ENCODE data around the gene N4BP3.

N4BP3 gene

DNA sequence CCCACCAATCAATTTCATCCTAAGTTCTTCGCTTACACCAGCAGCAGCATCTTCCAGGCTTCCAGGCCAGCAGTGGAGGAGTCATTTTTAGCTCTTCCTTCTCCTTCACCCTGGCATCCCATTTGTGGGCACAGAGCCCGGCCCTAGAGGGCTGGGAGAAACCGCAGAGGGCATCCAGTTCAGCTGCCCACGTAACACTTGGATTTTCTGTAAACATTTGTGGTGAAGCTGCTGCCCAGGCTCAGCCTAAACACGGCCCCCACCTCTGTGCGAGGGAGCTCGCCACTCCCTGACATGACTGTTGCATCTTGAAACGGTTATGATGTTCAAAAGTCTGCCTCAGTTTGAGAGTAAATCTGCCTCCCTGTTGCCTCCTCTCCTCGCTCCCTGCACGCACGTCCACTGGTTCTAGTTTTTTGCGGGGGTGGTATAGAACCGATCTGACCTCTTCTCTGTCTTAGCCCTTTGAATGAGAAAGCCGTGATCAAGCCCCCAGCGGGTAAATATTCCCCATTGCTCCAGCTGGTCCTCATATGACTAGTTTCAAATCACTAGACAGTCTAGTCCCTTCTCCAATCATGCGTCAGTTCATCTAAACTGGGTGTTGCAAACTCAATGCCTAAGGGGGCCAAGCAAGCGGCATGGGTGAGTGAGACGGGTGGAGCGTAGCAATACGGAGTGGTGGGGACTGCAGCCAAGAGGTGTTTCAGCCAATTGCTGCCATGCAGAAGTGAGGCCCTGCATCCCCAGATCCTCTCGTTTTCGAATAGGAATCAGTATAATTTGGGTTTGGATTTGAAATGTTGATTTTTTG lies 34.9 kb upstream of the N4BP3 start:
- Histone ChIP-seq H3K27ac (no peak overlapping the region), H3K4me2 (no peak overlapping the region), H3K79me2 (ENCODE audit: insufficient read depth, low read depth) (no peaks in the 10 kb centered on the region), H3K36me3 (ENCODE audit: insufficient read depth) (no peaks in the 10 kb centered on the region), H4K20me1 (ENCODE audit: insufficient read depth) (no peaks in the 10 kb centered on the region), H3K9ac (no peak overlapping the region), H3K4me1 (ENCODE audit: low read depth, poor library complexity, severe bottlenecking) (no peaks in the 10 kb centered on the region), H2AFZ (ENCODE audit: low read depth) (no peak overlapping the region), H3K4me3 (IDR thresholded peaks at IDR 0.05; ENCODE audit: insufficient read depth, low read depth, low read length) (no peak overlapping the region), H3K27me3 (ENCODE audit: insufficient read depth, low read depth) (no peaks in the 10 kb centered on the region)
- TF ChIP-seq, protein P1, sequence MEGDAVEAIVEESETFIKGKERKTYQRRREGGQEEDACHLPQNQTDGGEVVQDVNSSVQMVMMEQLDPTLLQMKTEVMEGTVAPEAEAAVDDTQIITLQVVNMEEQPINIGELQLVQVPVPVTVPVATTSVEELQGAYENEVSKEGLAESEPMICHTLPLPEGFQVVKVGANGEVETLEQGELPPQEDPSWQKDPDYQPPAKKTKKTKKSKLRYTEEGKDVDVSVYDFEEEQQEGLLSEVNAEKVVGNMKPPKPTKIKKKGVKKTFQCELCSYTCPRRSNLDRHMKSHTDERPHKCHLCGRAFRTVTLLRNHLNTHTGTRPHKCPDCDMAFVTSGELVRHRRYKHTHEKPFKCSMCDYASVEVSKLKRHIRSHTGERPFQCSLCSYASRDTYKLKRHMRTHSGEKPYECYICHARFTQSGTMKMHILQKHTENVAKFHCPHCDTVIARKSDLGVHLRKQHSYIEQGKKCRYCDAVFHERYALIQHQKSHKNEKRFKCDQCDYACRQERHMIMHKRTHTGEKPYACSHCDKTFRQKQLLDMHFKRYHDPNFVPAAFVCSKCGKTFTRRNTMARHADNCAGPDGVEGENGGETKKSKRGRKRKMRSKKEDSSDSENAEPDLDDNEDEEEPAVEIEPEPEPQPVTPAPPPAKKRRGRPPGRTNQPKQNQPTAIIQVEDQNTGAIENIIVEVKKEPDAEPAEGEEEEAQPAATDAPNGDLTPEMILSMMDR (conservative IDR thresholded peaks at IDR 0.05; ENCODE audit: low read depth, low read length) = no peak

- H3K4me3 ChIP-seq (IDR thresholded peaks at IDR 0.05; ENCODE audit: insufficient read depth, low read depth, low read length) = no peak overlapping the region
- no peak overlapping the region for H3K4me2 ChIP-seq
- no peaks in the 10 kb centered on the region for H3K79me2 ChIP-seq (ENCODE audit: insufficient read depth, low read depth)
- no peaks in the 10 kb centered on the region for H4K20me1 ChIP-seq (ENCODE audit: insufficient read depth)
- TF ChIP-seq, protein P1 (conservative IDR thresholded peaks at IDR 0.05; ENCODE audit: low read depth, low read length) = no peak
- H3K27ac ChIP-seq = no peak overlapping the region
- no peaks in the 10 kb centered on the region for H3K36me3 ChIP-seq (ENCODE audit: insufficient read depth)
- no peaks in the 10 kb centered on the region for H3K27me3 ChIP-seq (ENCODE audit: insufficient read depth, low read depth)
- no peaks in the 10 kb centered on the region for H3K4me1 ChIP-seq (ENCODE audit: low read depth, poor library complexity, severe bottlenecking)
- H2AFZ ChIP-seq (ENCODE audit: low read depth) = no peak overlapping the region
- no peak overlapping the region for H3K9ac ChIP-seq
These were observed 33.3 kb upstream of the N4BP3 start for GRCh38 chr5:178080056-178080455.

DNA sequence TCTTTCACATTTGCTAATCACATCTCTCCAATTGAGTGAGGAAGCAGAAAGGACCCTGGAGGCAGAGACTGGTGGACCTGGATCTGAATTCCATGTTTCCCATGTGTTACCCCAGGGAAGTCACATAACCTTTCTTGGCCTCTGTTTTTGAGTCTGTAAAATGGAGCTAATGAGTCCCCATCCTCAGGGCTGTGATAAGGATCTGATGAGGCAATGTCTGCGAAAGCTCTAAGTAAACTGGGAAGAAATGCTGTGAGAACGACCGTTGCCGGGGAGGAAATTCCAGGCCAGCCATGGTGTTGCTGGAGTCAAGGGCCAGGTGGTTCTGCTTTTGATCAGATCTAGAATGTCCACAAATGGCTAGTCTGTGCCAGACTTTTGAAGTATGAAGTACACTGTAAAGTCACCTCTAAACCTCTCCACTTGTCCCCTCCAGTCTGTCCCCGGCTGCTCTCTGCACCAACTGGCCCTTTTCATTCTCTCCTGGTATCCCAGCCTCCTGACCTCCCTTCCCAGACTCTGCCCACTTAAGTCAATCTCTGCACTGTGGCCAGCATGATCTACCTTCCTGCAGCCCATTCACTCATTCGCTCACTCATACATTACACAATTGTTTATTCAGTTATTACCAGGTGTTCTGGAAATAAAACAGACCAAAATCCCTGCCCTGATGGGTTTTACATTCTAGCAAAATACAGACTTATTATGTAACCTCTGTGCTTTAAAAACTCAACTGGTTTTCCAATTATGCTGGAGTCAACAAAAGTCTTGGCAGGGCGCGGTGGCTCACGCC lies 32.5 kb upstream of the N4BP3 start:
- Histone ChIP-seq H4K20me1 (ENCODE audit: insufficient read depth) (no peaks in the 10 kb centered on the region), H3K4me2 (no peak overlapping the region), H3K36me3 (ENCODE audit: insufficient read depth) (no peaks in the 10 kb centered on the region), H3K27ac (no peak overlapping the region), H3K27me3 (ENCODE audit: insufficient read depth, low read depth) (no peaks in the 10 kb centered on the region), H3K79me2 (ENCODE audit: insufficient read depth, low read depth) (no peaks in the 10 kb centered on the region), H3K4me3 (IDR thresholded peaks at IDR 0.05; ENCODE audit: insufficient read depth, low read depth, low read length) (no peak overlapping the region), H3K4me1 (ENCODE audit: low read depth, poor library complexity, severe bottlenecking) (no peaks in the 10 kb centered on the region), H3K9ac (no peak overlapping the region), H2AFZ (ENCODE audit: low read depth) (no peak overlapping the region)
- TF ChIP-seq, protein P1 (conservative IDR thresholded peaks at IDR 0.05; ENCODE audit: low read depth, low read length) = no peak

DNA sequence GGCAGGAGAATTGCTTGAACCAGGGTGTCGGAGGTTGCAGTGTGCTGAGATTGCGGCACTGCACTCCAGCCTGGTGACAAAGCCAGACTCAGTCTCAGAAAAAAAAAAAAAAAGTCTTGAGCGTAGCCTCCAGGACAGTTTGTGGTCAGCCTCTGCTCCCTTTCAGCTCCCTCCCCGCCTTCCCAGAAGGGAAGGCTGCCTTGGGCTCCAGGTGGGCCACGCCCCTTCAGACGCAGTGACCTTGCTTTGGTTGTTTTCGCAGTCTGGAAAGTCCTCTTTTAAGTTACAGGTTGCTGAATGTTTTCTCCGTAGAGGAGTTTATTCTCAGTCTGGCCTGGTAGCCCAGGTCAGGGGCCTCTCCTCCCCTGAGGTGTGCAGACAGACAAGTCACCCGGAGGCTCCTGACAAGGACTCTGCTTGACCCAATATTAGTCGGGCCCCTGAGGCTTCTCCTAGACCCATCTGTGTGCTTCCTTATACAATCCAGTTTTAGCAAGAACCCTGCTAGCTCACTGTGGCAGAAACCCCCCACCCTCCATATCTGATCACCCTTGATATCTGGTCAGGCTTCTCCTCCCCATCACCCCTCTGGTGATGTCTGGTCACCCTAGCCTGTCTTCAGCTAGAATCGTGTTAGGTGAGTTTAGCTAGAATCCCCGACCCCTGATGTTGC lies 31.6 kb upstream of the N4BP3 start:
- Histone ChIP-seq H3K36me3 (ENCODE audit: insufficient read depth) (no peaks in the 10 kb centered on the region), H2AFZ (ENCODE audit: low read depth) (no peak overlapping the region), H3K27ac (no peak overlapping the region), H3K79me2 (ENCODE audit: insufficient read depth, low read depth) (no peaks in the 10 kb centered on the region), H3K4me3 (IDR thresholded peaks at IDR 0.05; ENCODE audit: insufficient read depth, low read depth, low read length) (no peak overlapping the region), H4K20me1 (ENCODE audit: insufficient read depth) (no peaks in the 10 kb centered on the region), H3K27me3 (ENCODE audit: insufficient read depth, low read depth) (no peaks in the 10 kb centered on the region), H3K4me1 (ENCODE audit: low read depth, poor library complexity, severe bottlenecking) (no peaks in the 10 kb centered on the region), H3K9ac (no peak overlapping the region), H3K4me2 (no peak overlapping the region)
- TF ChIP-seq, protein P1 (conservative IDR thresholded peaks at IDR 0.05; ENCODE audit: low read depth, low read length) = no peak

Data from KMS-11 (cell line).